Pancreas (tissue), 10 donors: ENCODE measurements around the gene KCNQ5. TPM values are rescaled to one million over a fixed set of nuclear protein-coding genes. Genes with fewer than 3 reads are reported as not detected.

Experiments used
- ATAC-seq, 4 donors: fragments of 200-7000 bp; cut with Tn5 transposase; one replicate each; pipeline versions ENCODE4 v1.8.0 to v1.9.1; 2020; ENCODE audit warnings: mild to moderate bottlenecking in 4 of 4, moderate library complexity in 4 of 4
- DNase-seq, 6 donors: peaks; one replicate each; pipeline ENCODE4 v3.0.0-alpha.2; 2020
- FAIRE-seq: peaks from 2 replicates; lab custom pipeline; 2012; peaks lifted over from hg19 to GRCh38; lab: Jason Lieb, UNC
- H3K27ac ChIP-seq, 4 donors: fragments of 200-600 bp; sonication (generic); 1 replicate in 3 of 4; 2 replicates in 1 of 4; pipeline versions ENCODE4 v1.5.0 to v1.8.0; 2020
- H3K27me3 ChIP-seq, 4 donors: fragments of 200-600 bp; one replicate each; pipeline ENCODE4 v1.8.0; 2021
- H3K36me3 ChIP-seq, 3 donors: fragments of 200-600 bp; sonication (generic) in 1 of 3; one replicate each; pipeline versions ENCODE4 v1.5.0 to v1.8.0; 2020 to 2021
- H3K4me1 ChIP-seq, 3 donors: fragments of 200-600 bp; one replicate each; pipeline ENCODE4 v1.8.0; 2021
- H3K4me3 ChIP-seq, 4 donors: fragments of 200-600 bp; sonication (generic) in 2 of 4; one replicate each; pipeline versions ENCODE4 v1.5.0 to v1.8.0; 2020 to 2021
- H3K9me3 ChIP-seq, 4 donors: fragments of 200-600 bp; one replicate each; pipeline ENCODE4 v1.8.0; 2021
- CTCF ChIP-seq, 4 donors: fragments of 200-600 bp; sonication (generic) in 3 of 4; IDR thresholded peaks; one replicate each; pipeline versions ENCODE4 v1.5.0 to v1.8.0; 2021; ENCODE audit warnings: antibody characterized with exemption in 4 of 4
- WGBS, 2 donors: extraction: QIAGEN DNeasy Blood & Tissue Kit; methylation state at CpG; one replicate each; pipeline ENCODE4 v1.1.7; 2013; 5-methylcytosine and 5-hydroxymethylcytosine counted together
- intact Hi-C, 3 donors: fragments of 100-400 bp; cut with DNase I; formaldehyde crosslinking; loops; one replicate each; pipeline versions ENCODE4 v1.11.1 to v1.14.2; 2022
- polyA plus RNA-seq, 2 donors: library from polyadenylated mRNA; stranded (reverse); fragments of 200-250 nt; gene quantifications; one replicate each; pipeline ENCODE4 v1.2.3, GENCODE V29; 2013
- total RNA-seq, 6 donors: library from RNA; stranded (reverse); fragmentation: NEBNext Ultra II Directional in 4 of 6; extraction: Animal tissue kit (Norgen Biotek cat#: 25700) in 4 of 6; gene quantifications; one replicate each; pipeline versions ENCODE4 v1.2.1 to v1.2.4, GENCODE V29; 2021 to 2023
- donor health status: healthy with polysubstance abuse.
- donor health status: DM: no; HTN: no; CAD: no; lungs with moderate emphysema.
- donor health status: DM: no; HTN: no; CAD: no.
- donor health status: control.
- donor health status: control.
- donor health status: Bipolar disorder and iron deficiency.
- donor health status: DM: yes; HTN: yes; CAD: no.
- donor health status: DM: no; HTN: no; CAD: no.
- donor health status: DM: no; HTN: no; CAD: no.
- donor health status: DM: yes; HTN: yes; CAD: no.

The KCNQ5 gene
- total and polyA plus RNA-seq, 8 donors, result 0.03 to 1.1 (median 0.13) TPM

DNA sequence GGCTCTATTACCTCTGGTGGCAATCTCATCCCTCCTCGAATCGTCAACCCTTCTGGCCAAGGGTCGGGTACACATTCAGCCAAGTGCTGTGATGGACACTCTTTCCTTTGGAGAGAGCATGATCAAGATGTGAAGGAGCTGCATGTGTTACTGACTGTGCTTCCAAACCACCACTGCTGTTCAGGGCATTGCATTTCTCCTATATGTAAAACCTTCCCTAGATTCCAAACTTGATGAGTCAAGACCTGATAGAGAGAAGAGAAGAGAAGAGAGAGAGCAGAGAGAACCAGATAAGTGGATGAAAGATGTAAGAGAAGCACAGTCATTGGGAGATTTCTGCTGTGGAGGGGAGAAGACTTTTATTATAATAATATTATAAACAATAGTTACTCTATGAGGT lies 162.2 kb downstream of the KCNQ5 start:
- Histone ChIP-seq H3K27me3 (no peaks in the 10 kb centered on the region), H3K4me3 (no peak overlapping the region), H3K27ac (no peak overlapping the region), H3K36me3 (no peaks in the 10 kb centered on the region), H3K4me1 (no peaks in the 10 kb centered on the region), H3K9me3 (no peaks in the 10 kb centered on the region)
- ATAC-seq, result no peak
- WGBS, 2 donors, result 76 to 92% methylated on average over 3 of the region's 3 CpGs
- TF ChIP-seq CTCF (IDR thresholded peaks at IDR 0.05), result no peak
- intact Hi-C loops, result no loop called here
- no peak for FAIRE-seq
- no peak for DNase-seq

DNA sequence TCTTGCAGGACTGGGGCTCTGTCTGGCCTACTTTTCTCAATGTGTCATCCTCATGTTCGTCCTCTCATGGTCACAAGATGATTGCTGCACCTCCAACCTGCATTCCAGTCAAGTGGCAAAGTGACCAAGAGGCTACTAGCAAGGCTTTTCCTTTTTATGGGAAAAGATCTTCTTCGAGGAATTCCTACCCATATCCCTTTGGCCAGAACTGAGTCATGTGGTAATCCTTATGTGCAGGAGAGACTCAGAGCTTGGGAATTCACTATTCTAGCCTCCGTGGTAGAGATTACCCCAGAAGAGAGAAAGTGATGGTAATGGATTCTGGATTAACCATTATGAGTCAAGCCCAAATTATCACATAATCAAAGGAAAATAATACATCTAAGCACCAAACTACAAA lies 162.7 kb downstream of the KCNQ5 start:
- Histone ChIP-seq H3K27ac (no peak overlapping the region), H3K27me3 (no peaks in the 10 kb centered on the region), H3K4me3 (no peak overlapping the region), H3K36me3 (no peaks in the 10 kb centered on the region), H3K9me3 (no peaks in the 10 kb centered on the region), H3K4me1 (no peaks in the 10 kb centered on the region)
- FAIRE-seq, result no peak
- WGBS, 2 donors, result 74 to 78% methylated on average over 3 of the region's 3 CpGs
- no peak for TF ChIP-seq CTCF (IDR thresholded peaks at IDR 0.05)
- no peak for ATAC-seq
- intact Hi-C loops, result no loop called here
- DNase-seq, result no peak

DNA sequence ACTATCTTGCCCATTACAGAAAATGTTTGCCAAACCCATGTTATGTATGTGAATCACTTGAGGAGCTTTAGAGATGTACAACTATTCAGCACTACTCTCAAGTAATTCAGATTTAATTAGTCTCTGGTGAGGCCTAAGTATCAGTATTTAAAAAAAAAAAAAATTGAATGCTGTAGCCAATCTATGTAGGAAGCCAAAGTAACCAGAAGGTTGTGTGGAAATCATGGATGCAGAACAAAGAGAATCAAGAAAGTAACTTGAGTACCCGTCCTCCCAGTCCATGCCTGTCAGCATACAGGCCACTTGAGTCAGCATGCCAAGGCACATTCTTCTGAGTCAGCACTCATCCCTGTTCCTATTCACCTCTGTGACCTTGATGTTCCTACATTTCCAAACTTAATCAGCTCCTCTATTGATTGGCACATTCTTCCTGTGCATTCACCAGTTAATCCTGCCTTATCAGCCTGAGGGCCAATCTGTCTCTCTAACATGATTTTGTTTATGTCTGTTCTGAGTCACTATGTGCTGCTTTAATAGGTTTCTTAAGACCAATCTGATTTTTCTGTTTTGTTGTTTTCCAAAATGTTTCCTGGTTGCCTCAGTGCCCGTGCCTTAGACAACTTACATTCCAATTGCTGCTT lies 165.6 kb downstream of the KCNQ5 start:
- WGBS, 2 donors, result 39 to 40% methylated on average over 2 of the region's 2 CpGs
- no peaks in the 10 kb centered on the region for H3K9me3 ChIP-seq
- ATAC-seq (peak in 3 of 4 donors; percentile 29 to 66 (median 55)), DNase-seq (no peak), FAIRE-seq (no peak)
- intact Hi-C loops, result no loop called here
- no peaks in the 10 kb centered on the region for H3K36me3 ChIP-seq
- H3K4me1 ChIP-seq, result no peaks in the 10 kb centered on the region
- no peaks in the 10 kb centered on the region for H3K27me3 ChIP-seq
- TF ChIP-seq CTCF (IDR thresholded peaks at IDR 0.05), result no peak
- no peak overlapping the region for H3K4me3 ChIP-seq
- H3K27ac ChIP-seq, result no peak overlapping the region

- no peak for DNase-seq
- no peak for TF ChIP-seq CTCF (IDR thresholded peaks at IDR 0.05)
- H3K9me3 ChIP-seq, result no peaks in the 10 kb centered on the region
- no peaks in the 10 kb centered on the region for H3K36me3 ChIP-seq
- WGBS, 2 donors, result 92 to 97% methylated on average over 1 of the region's 1 CpG
- intact Hi-C loops, result no loop called here
- ATAC-seq, result peak in 1 of 4 donors; percentile 52
- no peak overlapping the region for H3K4me3 ChIP-seq
- no peaks in the 10 kb centered on the region for H3K4me1 ChIP-seq
- no peak overlapping the region for H3K27ac ChIP-seq
- FAIRE-seq, result no peak
- H3K27me3 ChIP-seq, result no peaks in the 10 kb centered on the region
Observed at GRCh38 chr6:72788188-72788587, 166.3 kb downstream of the KCNQ5 start.

DNA sequence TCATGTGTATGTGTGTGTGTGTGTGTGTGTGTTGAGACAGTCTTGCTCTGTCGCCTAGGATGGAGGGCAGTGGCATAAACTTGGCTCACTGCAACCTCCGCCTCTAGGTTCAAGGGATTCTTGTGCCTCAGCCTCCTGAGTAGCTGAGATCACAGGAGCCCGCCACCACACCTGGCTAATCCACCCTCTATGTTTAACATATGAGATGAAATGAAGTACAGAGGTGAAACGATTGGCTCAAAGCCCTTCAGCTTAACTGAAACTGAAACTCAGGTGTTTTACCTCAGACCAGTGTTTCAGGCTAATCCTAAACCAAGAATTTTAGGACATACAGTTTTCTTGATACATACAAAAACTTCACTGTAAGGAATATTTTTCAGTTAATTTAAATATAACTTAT lies 167.3 kb downstream of the KCNQ5 start:
- intact Hi-C loops, result no loop called here
- H3K4me3 ChIP-seq, result no peak overlapping the region
- FAIRE-seq (no peak), DNase-seq (no peak), ATAC-seq (no peak)
- 83 to 88% methylated on average over 4 of the region's 4 CpGs for WGBS, 2 donors
- TF ChIP-seq CTCF (IDR thresholded peaks at IDR 0.05), result no peak
- no peaks in the 10 kb centered on the region for H3K27me3 ChIP-seq
- H3K27ac ChIP-seq, result no peak overlapping the region
- H3K9me3 ChIP-seq, result no peaks in the 10 kb centered on the region
- no peaks in the 10 kb centered on the region for H3K4me1 ChIP-seq
- H3K36me3 ChIP-seq, result no peaks in the 10 kb centered on the region
